GM10248 (cell line): ENCODE measurements around the gene KCNQ1.

ENCODE experiments used
- CTCF ChIA-PET: fragments of 300-600 bp; sonication (Branson Sonifier 250); formaldehyde crosslinking; extraction: SDS; loops from one replicate; lab custom pipeline; 2021; ENCODE audit warnings: antibody characterized with exemption; lab: Yijun Ruan, JAX
- POLR2A ChIA-PET: fragments of 350-650 bp; sonication (Branson Sonifier 250); formaldehyde crosslinking; extraction: SDS; loops from one replicate; lab custom pipeline; 2020; ENCODE audit warnings: antibody characterized with exemption; lab: Yijun Ruan, JAX
- DNase-seq: peaks from one replicate; pipeline ENCODE4 v3.0.0; 2012; ENCODE audit errors: extremely low spot score
- TF ChIP-seq, protein P1 (sequence below): IDR thresholded peaks from 2 replicates; pipeline ENCODE4 v1.5.1; 2012; ENCODE audit warnings: mild to moderate bottlenecking, low read depth; ENCODE audit errors: extremely low read depth, missing control alignments, control extremely low read depth

The KCNQ1 gene

GRCh38 chr11:2577031-2577990, 132.5 kb downstream of the KCNQ1 start:
- TF ChIP-seq, protein P1, sequence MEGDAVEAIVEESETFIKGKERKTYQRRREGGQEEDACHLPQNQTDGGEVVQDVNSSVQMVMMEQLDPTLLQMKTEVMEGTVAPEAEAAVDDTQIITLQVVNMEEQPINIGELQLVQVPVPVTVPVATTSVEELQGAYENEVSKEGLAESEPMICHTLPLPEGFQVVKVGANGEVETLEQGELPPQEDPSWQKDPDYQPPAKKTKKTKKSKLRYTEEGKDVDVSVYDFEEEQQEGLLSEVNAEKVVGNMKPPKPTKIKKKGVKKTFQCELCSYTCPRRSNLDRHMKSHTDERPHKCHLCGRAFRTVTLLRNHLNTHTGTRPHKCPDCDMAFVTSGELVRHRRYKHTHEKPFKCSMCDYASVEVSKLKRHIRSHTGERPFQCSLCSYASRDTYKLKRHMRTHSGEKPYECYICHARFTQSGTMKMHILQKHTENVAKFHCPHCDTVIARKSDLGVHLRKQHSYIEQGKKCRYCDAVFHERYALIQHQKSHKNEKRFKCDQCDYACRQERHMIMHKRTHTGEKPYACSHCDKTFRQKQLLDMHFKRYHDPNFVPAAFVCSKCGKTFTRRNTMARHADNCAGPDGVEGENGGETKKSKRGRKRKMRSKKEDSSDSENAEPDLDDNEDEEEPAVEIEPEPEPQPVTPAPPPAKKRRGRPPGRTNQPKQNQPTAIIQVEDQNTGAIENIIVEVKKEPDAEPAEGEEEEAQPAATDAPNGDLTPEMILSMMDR: no peak
- no peak for DNase-seq
- ChIA-PET POLR2A (no interaction called here), CTCF (no interaction called here)

DNA sequence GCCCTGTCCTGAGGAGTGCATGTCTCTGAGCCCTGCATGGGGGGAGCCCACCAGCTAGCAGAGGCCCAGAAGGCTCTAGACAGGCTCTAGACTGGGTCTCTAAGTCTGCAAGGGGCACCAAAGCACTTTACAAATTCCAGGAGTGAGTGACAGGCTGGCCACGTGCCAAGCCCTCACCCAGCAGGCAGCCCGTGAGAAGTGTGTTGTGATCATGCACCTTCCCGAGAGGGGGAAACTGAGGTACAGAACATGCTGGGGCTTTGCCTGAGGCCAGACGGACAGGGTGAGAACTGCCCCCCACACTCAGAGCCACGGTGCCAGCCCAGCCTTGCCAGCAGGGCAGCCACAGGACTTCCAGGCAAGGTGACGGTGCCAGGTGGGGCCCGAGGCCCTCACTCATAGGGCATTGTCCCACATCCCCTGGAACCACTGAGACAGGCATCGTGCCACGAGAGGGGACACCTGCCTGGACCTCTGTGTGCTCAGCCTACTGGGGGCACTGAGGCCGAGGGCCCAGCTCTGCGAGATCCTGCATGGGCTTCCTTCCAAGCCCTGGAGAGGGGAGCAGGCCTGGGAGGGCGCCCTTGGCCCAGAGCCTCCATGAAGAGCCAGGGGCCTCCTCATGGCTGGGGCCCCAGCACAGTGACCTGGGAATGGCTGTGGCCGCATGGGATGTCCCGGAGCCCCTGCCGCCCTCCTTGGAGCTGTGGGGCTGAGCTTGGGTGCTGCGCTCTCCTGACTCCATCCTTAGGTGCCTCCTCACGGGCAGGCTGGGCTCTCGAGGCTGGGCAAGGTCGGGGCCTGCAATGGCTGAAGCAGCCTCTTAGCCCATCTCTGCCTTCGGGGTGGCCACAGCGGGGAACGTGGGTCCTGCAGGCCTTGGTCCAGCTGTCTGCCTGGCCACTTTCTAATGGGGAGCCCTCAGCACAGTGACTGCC, 133.5 kb downstream of the KCNQ1 start:
- CTCF ChIA-PET: no interaction called here
- POLR2A ChIA-PET: no interaction called here
- TF ChIP-seq, protein P1: no peak
- no peak for DNase-seq

DNA sequence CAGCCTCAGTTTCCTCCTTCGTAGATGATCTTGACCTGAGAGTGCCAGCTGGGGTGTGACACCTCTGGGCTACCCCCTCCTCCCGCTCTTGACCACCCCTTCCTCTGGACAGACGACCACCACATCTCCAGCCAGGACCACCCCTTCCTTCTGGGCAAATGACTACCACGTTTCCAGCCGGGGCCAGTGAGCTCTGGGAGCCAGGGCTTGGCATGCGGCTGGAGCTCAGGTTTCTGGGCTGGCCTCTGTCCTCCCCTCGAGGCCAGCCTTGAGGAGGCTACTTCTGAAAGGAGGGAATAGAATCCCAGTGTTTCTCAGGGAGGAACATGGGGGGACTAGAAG, 134.1 kb downstream of the KCNQ1 start:
- TF ChIP-seq, protein P1: no peak
- ChIA-PET POLR2A (no interaction called here), CTCF (no interaction called here)
- DNase-seq: no peak

DNA sequence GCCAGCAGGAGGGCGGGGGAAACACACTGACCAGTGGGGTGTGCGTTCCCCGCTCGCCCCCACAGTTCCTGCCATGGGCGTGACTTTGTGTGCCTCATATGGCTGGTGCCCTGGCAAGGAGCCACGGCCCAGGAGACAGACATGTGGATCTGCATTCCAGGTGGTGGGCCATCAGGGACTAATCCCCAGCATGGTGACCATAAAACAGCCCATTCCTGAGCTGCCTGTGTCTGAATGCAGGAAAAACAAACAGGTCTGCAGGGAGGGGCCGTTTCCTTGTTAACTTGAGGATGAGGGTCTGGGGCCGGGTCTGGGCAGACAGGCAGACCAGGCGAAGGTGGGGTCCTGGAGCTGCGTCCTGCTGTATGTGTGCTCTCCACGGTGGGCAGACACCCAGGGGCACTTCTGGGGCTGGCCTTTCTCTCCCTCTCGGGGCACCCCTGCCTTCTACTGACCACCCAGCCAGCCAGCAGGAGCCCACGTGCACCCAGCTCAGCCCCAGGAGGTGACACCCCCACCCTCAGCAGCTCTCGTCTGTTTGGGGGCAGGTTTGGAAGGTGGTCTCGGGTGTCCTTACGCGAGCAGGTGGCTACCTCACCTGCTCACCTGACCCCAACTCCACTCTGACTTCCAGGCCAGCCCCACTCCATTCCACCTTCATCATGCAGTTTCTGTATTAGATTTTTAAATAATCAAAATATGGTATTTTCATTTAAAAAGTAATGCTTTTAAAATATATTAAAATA, 134.7 kb downstream of the KCNQ1 start:
- ChIA-PET CTCF (interaction anchor here (0.8 kb wide), 1 partner anchor 312 kb away, joined by 3 read pairs; no protein-coding TSS in a partner anchor), POLR2A (no interaction called here)
- no peak for DNase-seq
- TF ChIP-seq, protein P1: no peak

DNA sequence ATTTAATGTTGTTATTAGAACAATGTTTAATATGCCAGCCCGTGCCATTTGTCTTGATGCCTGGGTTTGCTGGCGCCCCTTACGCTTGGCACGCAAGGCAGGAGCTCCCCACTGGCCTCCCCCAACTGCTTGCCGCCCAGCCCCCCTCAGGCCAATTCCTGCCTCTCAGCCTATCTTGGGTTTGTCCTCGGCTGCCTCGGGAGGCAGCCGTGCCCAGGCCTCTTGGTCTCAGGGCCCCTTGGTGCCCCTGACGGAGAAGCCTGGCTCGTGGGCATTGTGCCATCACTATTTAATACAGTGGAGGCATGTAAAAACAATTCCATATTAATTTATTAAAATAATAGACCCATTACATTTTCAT, 135.2 kb downstream of the KCNQ1 start:
- TF ChIP-seq, protein P1: no peak
- no peak for DNase-seq
- POLR2A ChIA-PET: no interaction called here
- CTCF ChIA-PET: interaction anchor here (0.8 kb wide), 1 partner anchor 312 kb away, joined by 3 read pairs; no protein-coding TSS in a partner anchor

DNA sequence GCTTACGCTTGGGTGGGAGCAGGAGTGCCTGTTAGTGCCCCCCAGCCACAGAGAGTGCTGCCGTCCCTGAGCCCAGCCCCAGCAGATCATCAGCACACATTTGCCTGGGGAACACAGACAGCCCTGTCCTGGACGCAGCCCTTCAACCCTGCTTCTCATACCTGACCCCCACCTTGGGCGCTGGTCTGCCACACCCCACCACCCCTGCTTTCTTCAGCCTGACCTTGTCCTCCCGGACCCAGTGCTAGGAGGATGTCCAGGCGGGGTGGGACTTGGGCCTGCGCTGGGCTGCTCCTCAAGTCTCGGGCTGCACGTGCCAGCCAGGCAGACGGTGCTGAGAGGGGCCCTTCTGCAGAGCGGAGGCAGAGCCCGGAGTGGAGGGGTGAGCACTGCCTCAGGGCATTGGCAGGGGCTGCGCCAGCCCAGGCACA, 135.8 kb downstream of the KCNQ1 start:
- no peak for DNase-seq
- POLR2A ChIA-PET: no interaction called here
- TF ChIP-seq, protein P1: no peak
- CTCF ChIA-PET: no interaction called here
